ENCODE data around the gene NLRP1. TPM values are rescaled to one million over a fixed set of nuclear protein-coding genes. Genes with fewer than 3 reads are reported as not detected.

NLRP1 gene
- total RNA-seq, 4 donors from 2014 or later = 15.4 to 19.5 (median 18.0) TPM

DNA sequence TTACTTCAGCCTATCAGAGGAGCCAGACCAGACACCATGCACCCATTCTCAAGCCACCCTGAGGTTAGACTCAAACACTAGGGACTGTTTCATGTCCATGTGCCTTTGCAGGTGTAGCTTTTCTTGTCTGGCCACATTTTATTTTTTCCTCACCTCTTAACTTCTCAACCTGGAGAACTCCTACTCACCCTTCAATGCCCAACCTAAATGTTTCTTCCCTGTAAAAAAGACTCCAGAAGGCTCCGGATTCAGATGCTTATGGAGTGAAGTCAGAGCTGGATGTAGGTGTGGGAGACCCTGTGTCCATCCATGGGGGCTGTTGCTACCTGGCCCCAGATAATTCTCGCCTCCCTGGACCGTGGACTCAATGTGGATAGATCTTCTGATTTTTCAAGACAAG lies 44.0 kb upstream of the NLRP1 start:
- WGBS = 98% methylated on average over 3 of the region's 3 CpGs
- Histone ChIP-seq H3K27me3 (peaks cover 0 to 52% (median 0%) of the 10 kb centered on the region in 4 donors), H3K36me3 (no peaks in the 10 kb centered on the region), H3K9me3 (no peaks in the 10 kb centered on the region), H3K4me3 (no peak overlapping the region), H3K27ac (replicated peaks in 1 of 4) (no peak overlapping the region), H3K4me1 (no peaks in the 10 kb centered on the region)
- no peak for DNase-seq (ENCODE audit: extremely low spot score)
- TF ChIP-seq, protein P1, sequence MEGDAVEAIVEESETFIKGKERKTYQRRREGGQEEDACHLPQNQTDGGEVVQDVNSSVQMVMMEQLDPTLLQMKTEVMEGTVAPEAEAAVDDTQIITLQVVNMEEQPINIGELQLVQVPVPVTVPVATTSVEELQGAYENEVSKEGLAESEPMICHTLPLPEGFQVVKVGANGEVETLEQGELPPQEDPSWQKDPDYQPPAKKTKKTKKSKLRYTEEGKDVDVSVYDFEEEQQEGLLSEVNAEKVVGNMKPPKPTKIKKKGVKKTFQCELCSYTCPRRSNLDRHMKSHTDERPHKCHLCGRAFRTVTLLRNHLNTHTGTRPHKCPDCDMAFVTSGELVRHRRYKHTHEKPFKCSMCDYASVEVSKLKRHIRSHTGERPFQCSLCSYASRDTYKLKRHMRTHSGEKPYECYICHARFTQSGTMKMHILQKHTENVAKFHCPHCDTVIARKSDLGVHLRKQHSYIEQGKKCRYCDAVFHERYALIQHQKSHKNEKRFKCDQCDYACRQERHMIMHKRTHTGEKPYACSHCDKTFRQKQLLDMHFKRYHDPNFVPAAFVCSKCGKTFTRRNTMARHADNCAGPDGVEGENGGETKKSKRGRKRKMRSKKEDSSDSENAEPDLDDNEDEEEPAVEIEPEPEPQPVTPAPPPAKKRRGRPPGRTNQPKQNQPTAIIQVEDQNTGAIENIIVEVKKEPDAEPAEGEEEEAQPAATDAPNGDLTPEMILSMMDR (IDR thresholded peaks at IDR 0.05) = no peak
- no peak for TF ChIP-seq POLR2A (IDR thresholded peaks at IDR 0.05; ENCODE audit: low read depth)
- intact Hi-C loops (cut with DNase I) = no loop called here

- Histone ChIP-seq H3K4me1 (no peaks in the 10 kb centered on the region), H3K27me3 (peaks cover 0 to 54% (median 0%) of the 10 kb centered on the region in 4 donors), H3K27ac (replicated peaks in 1 of 4) (no peak overlapping the region), H3K9me3 (no peaks in the 10 kb centered on the region), H3K4me3 (no peak overlapping the region), H3K36me3 (no peaks in the 10 kb centered on the region)
- DNase-seq (ENCODE audit: extremely low spot score) = no peak
- TF ChIP-seq, protein P1 (IDR thresholded peaks at IDR 0.05) = no peak
- TF ChIP-seq POLR2AphosphoS5 (IDR thresholded peaks at IDR 0.05) (no peak), POLR2A (IDR thresholded peaks at IDR 0.05; ENCODE audit: low read depth) (no peak), EP300 (IDR thresholded peaks at IDR 0.05) (no peak)
- WGBS = 48% methylated on average over 4 of the region's 4 CpGs
- intact Hi-C loops (cut with DNase I) = no loop called here
Observed at GRCh38 chr17:5624211-5624610, 39.9 kb upstream of the NLRP1 start.

GRCh38 chr17:5621729-5622128 lies 37.4 kb upstream of the NLRP1 start:
- Histone ChIP-seq H3K36me3 (no peaks in the 10 kb centered on the region), H3K4me3 (no peak overlapping the region), H3K9me3 (no peaks in the 10 kb centered on the region), H3K4me1 (no peaks in the 10 kb centered on the region), H3K27ac (replicated peaks in 1 of 4) (no peak overlapping the region), H3K27me3 (peaks cover 0 to 49% (median 0%) of the 10 kb centered on the region in 4 donors)
- no peak for DNase-seq (ENCODE audit: extremely low spot score)
- no peak for TF ChIP-seq EP300 (IDR thresholded peaks at IDR 0.05)
- intact Hi-C loops (cut with DNase I) = no loop called here
- 68% methylated on average over 2 of the region's 2 CpGs for WGBS

DNA sequence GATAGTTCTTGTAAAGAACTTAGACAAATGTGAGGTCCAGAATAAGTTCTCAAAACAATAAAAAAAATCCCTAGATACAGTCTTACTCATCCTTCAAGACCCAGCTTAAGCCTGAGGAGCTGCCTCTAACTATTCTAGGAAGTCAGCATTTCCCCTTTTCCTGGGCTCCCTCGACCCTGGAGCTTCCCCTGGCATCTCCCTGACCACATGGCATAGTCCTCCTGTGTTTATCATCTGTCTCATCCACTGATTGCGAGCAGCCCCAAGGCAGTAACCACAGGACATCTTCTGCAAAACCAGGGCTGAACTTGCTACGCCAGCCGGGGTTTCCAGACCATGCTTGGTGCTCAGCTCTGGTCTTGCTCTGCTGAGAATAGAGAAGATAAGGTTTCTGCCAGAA lies 36.7 kb upstream of the NLRP1 start:
- peaks cover 0 to 56% (median 0%) of the 10 kb centered on the region in 4 donors for H3K27me3 ChIP-seq
- H3K4me1 ChIP-seq = no peaks in the 10 kb centered on the region
- intact Hi-C loops (cut with DNase I) = no loop called here
- H3K9me3 ChIP-seq = no peaks in the 10 kb centered on the region
- H3K36me3 ChIP-seq = no peaks in the 10 kb centered on the region
- no peak overlapping the region for H3K27ac ChIP-seq (replicated peaks in 1 of 4)
- TF ChIP-seq EP300 (IDR thresholded peaks at IDR 0.05) (no peak), POLR2A (IDR thresholded peaks at IDR 0.05; ENCODE audit: low read depth) (no peak), POLR2AphosphoS5 (IDR thresholded peaks at IDR 0.05) (no peak)
- TF ChIP-seq, protein P1 (IDR thresholded peaks at IDR 0.05) = no peak
- WGBS = 59% methylated on average over 4 of the region's 4 CpGs
- no peak for DNase-seq (ENCODE audit: extremely low spot score)
- no peak overlapping the region for H3K4me3 ChIP-seq

GRCh38 chr17:5619088-5619740 lies 34.9 kb upstream of the NLRP1 start:
- H3K9me3 ChIP-seq = no peaks in the 10 kb centered on the region
- no peak for DNase-seq (ENCODE audit: extremely low spot score)
- H3K36me3 ChIP-seq = no peaks in the 10 kb centered on the region
- 72% methylated on average over 20 of the region's 20 CpGs for WGBS
- no peaks in the 10 kb centered on the region for H3K4me1 ChIP-seq
- H3K4me3 ChIP-seq = no peak overlapping the region
- peaks cover 0 to 44% (median 0%) of the 10 kb centered on the region in 4 donors for H3K27me3 ChIP-seq
- intact Hi-C loops (cut with DNase I) = no loop called here
- TF ChIP-seq POLR2A (IDR thresholded peaks at IDR 0.05; ENCODE audit: low read depth) (no peak), EP300 (IDR thresholded peaks at IDR 0.05) (no peak), POLR2AphosphoS5 (IDR thresholded peaks at IDR 0.05) (no peak)
- TF ChIP-seq, protein P1 (IDR thresholded peaks at IDR 0.05) = no peak
- no peak overlapping the region for H3K27ac ChIP-seq (replicated peaks in 1 of 4)
